Activated T-cell treated with anti-CD3 and anti-CD28 coated beads, Interleukin-2, amount 50 U/mL, for 72 hours (primary cell): ENCODE data around the gene RAB15. TPM values are rescaled to one million over a fixed set of nuclear protein-coding genes. Genes with fewer than 3 reads are reported as not detected.

Experiments
- ATAC-seq, 2 donors: fragments of 150-1000 bp; cut with Tn5 transposase; replicated peaks in 1 of 2; 2 replicates each; pipeline ENCODE4 v1.10.0; 2021; ENCODE audit warnings: moderate library complexity in 2 of 2, mild to moderate bottlenecking in 1 of 2
- DNase-seq, 2 donors: peaks; one replicate each; pipeline ENCODE4 v3.0.0; 2021 to 2022; ENCODE audit warnings: mixed read lengths in 1 of 2
- H3K27ac Mint-ChIP-seq: one replicate; pipeline ENCODE4 v1.8.0; 2022; ENCODE audit warnings: mild to moderate bottlenecking, moderate library complexity, mixed read lengths
- H3K27me3 Mint-ChIP-seq: one replicate; pipeline ENCODE4 v1.8.0; 2022; ENCODE audit warnings: low read depth, mixed read lengths
- H3K36me3 Mint-ChIP-seq, 2 donors: one replicate each; pipeline ENCODE4 v1.8.0; 2022; ENCODE audit warnings: mixed read lengths in 2 of 2, mild to moderate bottlenecking in 1 of 2; ENCODE audit not compliant: insufficient read depth in 2 of 2
- H3K4me1 Mint-ChIP-seq: one replicate; pipeline ENCODE4 v1.8.0; 2022; ENCODE audit warnings: low read depth, mixed read lengths
- H3K4me3 Mint-ChIP-seq, 2 donors: one replicate each; pipeline ENCODE4 v1.8.0; 2022; ENCODE audit warnings: mild to moderate bottlenecking in 2 of 2, mixed read lengths in 2 of 2, moderate library complexity in 2 of 2
- H3K9me3 Mint-ChIP-seq, 2 donors: one replicate each; pipeline ENCODE4 v1.8.0; 2022; ENCODE audit warnings: mixed read lengths in 2 of 2
- total RNA-seq, 2 donors: library from RNA; stranded (reverse); gene quantifications; one replicate each; pipeline ENCODE4 v1.2.3, GENCODE V29; 2022

Gene RAB15
- total RNA-seq, 2 donors from 2014 or later = 4.4 to 6.0 TPM

GRCh38 chr14:64960762-64961276 lies 11.3 kb downstream of the RAB15 start:
- no peak for DNase-seq
- no peaks in the 10 kb centered on the region for H3K27me3 Mint-ChIP-seq
- peaks cover 8% of the 10 kb centered on the region for H3K4me1 Mint-ChIP-seq
- H3K27ac Mint-ChIP-seq = no peak overlapping the region
- ATAC-seq = no peak
- H3K4me3 Mint-ChIP-seq = no peak overlapping the region
- H3K36me3 Mint-ChIP-seq = no peaks in the 10 kb centered on the region
- H3K9me3 Mint-ChIP-seq = no peaks in the 10 kb centered on the region

DNA sequence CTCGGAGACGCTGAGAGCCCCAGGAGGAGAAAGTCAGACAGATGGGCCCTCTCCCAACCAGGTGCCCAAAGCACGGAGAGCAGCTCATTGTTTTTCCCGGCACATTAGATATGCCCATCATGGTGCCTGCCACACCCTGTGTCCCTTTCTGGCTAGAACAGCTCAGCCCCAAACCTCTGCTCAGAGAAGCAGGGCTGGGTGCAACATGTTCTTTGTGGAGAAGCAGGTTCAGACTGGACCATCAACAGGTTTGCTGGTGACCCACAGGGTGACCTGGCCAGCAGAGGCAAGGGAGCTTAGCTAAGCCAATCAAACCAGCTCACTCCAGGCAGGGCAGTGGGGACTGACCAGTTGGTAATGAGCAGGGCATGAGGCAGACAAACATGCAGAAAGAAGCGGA lies 13.4 kb downstream of the RAB15 start:
- Mint-ChIP-seq H3K4me1 (peaks cover 8% of the 10 kb centered on the region), H3K27ac (no peak overlapping the region), H3K27me3 (no peaks in the 10 kb centered on the region), H3K36me3 (no peaks in the 10 kb centered on the region), H3K9me3 (no peaks in the 10 kb centered on the region), H3K4me3 (no peak overlapping the region)
- ATAC-seq (no peak), DNase-seq (no peak)

DNA sequence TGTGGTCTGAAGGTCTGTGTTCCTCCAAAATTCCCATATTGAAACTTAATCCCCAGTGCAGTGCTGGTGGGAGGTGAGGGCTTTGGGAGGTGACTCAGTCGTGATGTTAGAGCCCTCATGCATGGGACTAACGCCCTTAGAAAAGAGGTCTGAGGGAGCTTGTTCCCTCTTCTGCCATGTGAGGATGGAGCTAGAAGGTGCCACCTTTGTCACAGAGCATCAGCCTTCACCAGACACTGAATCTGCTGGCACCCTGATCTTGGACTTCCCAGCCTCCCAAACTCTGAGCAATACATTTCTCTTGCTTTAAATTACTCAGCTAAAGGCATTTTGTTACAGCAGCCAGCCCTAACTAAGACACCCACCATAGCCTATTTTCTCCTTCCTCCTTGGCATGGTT lies 13.9 kb downstream of the RAB15 start:
- H3K4me1 Mint-ChIP-seq = peaks cover 10% of the 10 kb centered on the region
- H3K27ac Mint-ChIP-seq = no peak overlapping the region
- no peak for DNase-seq
- no peaks in the 10 kb centered on the region for H3K27me3 Mint-ChIP-seq
- ATAC-seq = no peak
- no peak overlapping the region for H3K4me3 Mint-ChIP-seq
- H3K36me3 Mint-ChIP-seq = no peaks in the 10 kb centered on the region
- H3K9me3 Mint-ChIP-seq = no peaks in the 10 kb centered on the region

DNA sequence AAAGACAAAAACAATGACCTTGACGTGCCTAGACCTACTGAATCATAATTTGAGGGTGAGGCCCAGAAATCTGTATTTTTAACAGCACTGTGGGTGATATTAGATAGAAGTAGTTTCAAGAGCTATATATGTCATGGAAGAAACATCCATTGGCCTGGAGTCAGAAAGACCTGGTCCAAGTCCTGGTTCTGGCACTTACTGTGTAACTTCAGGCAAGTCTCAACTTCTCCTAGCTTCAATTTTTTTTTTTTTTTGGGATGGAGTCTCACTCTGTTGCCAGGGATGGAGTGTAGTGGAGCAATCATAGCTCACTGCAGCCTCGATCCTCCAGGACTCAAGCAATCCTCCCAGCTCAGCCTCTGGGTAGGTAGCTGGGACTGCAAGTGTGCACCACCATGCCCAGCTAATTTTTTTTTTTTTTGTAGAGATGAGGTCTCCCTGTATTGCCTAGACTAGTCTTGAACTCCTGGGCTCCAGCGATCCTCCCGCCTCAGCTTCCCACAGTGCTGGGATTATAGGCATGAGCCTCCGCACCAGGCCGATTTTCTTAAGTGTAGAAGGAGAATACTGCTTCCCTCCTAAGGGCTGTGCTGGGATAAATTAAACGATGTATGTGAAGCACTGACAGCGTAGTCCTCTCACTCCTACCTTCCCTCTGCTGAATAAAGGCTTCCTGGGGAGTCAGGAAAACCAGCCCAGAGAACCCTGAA lies 15.3 kb downstream of the RAB15 start:
- peaks cover 21% of the 10 kb centered on the region for H3K4me1 Mint-ChIP-seq
- DNase-seq (no peak), ATAC-seq (no peak)
- H3K36me3 Mint-ChIP-seq = no peaks in the 10 kb centered on the region
- H3K9me3 Mint-ChIP-seq = no peaks in the 10 kb centered on the region
- no peak overlapping the region for H3K27ac Mint-ChIP-seq
- no peaks in the 10 kb centered on the region for H3K27me3 Mint-ChIP-seq
- H3K4me3 Mint-ChIP-seq = no peak overlapping the region

DNA sequence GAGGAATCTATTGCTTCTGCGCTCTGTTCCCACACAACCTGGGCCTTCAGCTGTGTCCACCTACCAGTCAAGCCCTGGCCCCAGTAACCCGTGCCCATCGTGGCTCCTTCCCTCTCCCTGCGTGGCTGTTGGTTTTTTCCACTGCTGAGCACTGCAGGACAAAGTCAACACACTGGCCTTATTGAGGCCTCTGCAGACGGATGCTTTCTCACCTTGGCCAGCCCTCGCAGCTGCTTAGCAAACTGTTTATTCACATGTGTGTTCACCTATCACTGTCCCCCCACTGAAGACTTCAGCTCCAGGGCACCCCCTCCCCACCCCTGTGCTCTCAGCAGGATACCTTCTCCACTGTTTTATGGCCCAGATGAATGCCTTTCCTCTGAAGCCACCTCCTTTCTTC lies 16.8 kb downstream of the RAB15 start:
- Mint-ChIP-seq H3K4me1 (peaks cover 18% of the 10 kb centered on the region), H3K4me3 (no peak overlapping the region), H3K27me3 (no peaks in the 10 kb centered on the region), H3K36me3 (no peaks in the 10 kb centered on the region), H3K27ac (no peak overlapping the region), H3K9me3 (no peaks in the 10 kb centered on the region)
- DNase-seq = no peak
- ATAC-seq = no peak

DNA sequence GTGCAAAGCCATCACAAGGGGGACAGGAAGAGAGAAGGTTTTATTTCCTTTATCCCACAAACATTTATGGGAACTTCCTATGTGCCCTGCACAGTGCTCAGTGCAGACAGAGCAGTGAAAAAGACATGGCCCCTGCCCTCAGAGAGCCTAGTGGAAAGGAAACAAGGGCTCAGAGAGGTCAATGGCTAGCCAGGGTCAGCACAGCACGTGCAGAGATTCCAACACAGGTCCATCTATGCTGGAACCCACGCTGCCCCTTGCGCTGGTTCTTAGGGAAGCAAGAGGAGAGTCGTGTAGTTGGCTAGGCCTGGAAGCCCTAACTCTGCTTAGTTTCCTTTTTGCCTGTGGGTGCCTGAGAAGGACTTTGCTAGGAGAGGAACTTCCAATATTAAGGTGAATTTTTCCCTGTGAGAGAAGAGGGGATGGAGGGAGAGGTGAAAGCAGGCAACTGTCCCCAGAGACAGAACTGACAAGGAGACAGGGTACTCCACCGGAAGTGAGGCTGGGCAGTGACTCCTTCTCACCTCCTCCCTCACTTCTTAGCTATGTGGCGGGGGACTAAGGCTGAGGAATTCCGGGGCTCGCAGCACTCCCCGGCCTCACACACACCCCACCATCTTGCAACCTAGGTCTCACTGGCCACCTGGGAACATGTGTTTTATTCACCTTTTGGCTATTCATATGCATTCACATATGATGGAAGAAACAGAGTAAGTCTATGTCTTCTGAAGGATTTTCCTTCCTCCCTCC lies 17.5 kb downstream of the RAB15 start:
- no peak for ATAC-seq
- no peak overlapping the region for H3K4me3 Mint-ChIP-seq

DNA sequence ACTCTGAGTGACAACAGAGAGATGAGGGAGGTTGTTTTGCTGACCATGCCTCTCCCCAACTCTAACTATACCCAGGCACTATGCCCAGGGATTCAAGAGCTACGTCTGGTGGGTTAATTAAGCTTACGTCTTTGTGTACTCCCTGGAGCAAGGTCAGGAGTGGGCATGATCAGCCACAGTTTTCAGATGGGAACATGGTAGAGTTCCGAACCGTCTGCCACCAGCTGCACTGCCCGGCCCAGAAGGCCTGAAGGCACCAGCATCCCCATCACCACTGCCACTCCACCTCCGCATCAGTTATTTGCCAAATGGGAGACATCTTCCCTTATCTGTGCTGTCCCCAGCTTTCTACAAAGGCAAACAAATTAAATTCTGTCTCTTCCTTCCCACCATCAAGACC lies 18.5 kb downstream of the RAB15 start:
- Mint-ChIP-seq H3K4me3 (no peak overlapping the region), H3K27ac (no peak overlapping the region), H3K36me3 (no peaks in the 10 kb centered on the region), H3K27me3 (no peaks in the 10 kb centered on the region), H3K9me3 (no peaks in the 10 kb centered on the region), H3K4me1 (peaks cover 13% of the 10 kb centered on the region)
- DNase-seq (no peak), ATAC-seq (no peak)

More for the DNA sequence above, 17.5 kb downstream of the RAB15 start:
- H3K9me3 Mint-ChIP-seq = no peaks in the 10 kb centered on the region
- H3K4me1 Mint-ChIP-seq = peaks cover 13% of the 10 kb centered on the region
- no peak overlapping the region for H3K27ac Mint-ChIP-seq
- DNase-seq = no peak
- H3K27me3 Mint-ChIP-seq = no peaks in the 10 kb centered on the region
- H3K36me3 Mint-ChIP-seq = no peaks in the 10 kb centered on the region

- Mint-ChIP-seq H3K27me3 (no peaks in the 10 kb centered on the region), H3K36me3 (no peaks in the 10 kb centered on the region), H3K27ac (no peak overlapping the region), H3K4me3 (no peak overlapping the region), H3K9me3 (no peaks in the 10 kb centered on the region), H3K4me1 (peaks cover 13% of the 10 kb centered on the region)
- DNase-seq (no peak), ATAC-seq (no peak)
Measured at GRCh38 chr14:64953310-64953654, 18.9 kb downstream of the RAB15 start.

- no peaks in the 10 kb centered on the region for H3K9me3 Mint-ChIP-seq
- no peaks in the 10 kb centered on the region for H3K27me3 Mint-ChIP-seq
- peak; percentile 57 to 64 for ATAC-seq
- peaks cover 13% of the 10 kb centered on the region for H3K4me1 Mint-ChIP-seq
- DNase-seq = peak in 1 of 2 donors; percentile 10
- no peaks in the 10 kb centered on the region for H3K36me3 Mint-ChIP-seq
- no peak overlapping the region for H3K27ac Mint-ChIP-seq
- no peak overlapping the region for H3K4me3 Mint-ChIP-seq
Measured at GRCh38 chr14:64952598-64953309, 19.4 kb downstream of the RAB15 start.

DNA sequence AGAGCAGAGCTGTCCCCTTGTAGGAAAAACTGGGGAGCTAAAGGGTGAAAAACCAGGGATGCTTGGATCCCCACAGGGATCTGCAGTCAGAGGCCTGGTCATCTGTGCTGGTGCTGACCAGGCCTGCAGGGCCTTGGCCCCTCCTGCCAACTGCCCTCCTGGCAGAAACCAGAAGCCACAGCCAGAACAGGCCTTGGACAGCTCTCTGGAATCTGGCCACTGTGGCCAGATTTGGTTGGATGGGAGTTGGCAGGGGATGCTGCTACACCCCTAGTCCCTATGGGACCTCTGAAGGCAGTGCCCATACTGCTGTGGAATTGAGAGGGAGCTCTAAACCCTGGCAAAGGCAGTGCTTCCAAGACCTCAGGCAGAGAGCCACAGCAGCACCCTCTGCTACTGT lies 20.4 kb downstream of the RAB15 start:
- Mint-ChIP-seq H3K27me3 (no peaks in the 10 kb centered on the region), H3K36me3 (no peaks in the 10 kb centered on the region), H3K4me3 (no peak overlapping the region), H3K4me1 (peaks cover 13% of the 10 kb centered on the region), H3K27ac (no peak overlapping the region), H3K9me3 (no peaks in the 10 kb centered on the region)
- DNase-seq = no peak
- peak in 1 of 2 donors; percentile 17 for ATAC-seq

GRCh38 chr14:64951291-64951690 lies 20.8 kb downstream of the RAB15 start:
- no peak for DNase-seq
- H3K9me3 Mint-ChIP-seq = no peaks in the 10 kb centered on the region
- H3K36me3 Mint-ChIP-seq = no peaks in the 10 kb centered on the region
- ATAC-seq = no peak
- no peak overlapping the region for H3K27ac Mint-ChIP-seq
- H3K4me1 Mint-ChIP-seq = peaks cover 17% of the 10 kb centered on the region
- no peak overlapping the region for H3K4me3 Mint-ChIP-seq
- no peaks in the 10 kb centered on the region for H3K27me3 Mint-ChIP-seq

DNA sequence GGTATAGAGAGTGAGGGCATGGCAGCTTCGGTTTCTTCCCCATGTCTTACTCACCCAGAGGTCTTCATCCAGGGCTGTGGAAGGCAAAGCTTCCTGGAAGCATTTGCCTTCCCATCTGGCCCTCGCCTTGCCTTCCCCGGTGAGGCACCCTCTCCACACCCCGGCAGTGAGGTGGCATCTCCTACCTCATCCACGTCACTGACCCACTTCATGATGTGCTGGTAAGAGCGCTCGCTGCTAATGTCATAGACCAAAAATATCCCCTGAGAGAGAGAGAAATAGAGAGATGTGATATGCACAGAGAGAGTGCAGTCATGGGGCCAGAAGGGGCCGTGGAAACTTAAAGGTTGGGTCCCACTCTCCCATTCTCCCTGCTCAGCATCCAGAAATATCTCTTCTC lies 21.2 kb downstream of the RAB15 start:
- Mint-ChIP-seq H3K36me3 (no peaks in the 10 kb centered on the region), H3K4me3 (no peak overlapping the region), H3K9me3 (no peaks in the 10 kb centered on the region), H3K27ac (no peak overlapping the region), H3K4me1 (peaks cover 21% of the 10 kb centered on the region), H3K27me3 (no peaks in the 10 kb centered on the region)
- ATAC-seq = no peak
- no peak for DNase-seq

GRCh38 chr14:64948612-64949210 lies 23.4 kb downstream of the RAB15 start:
- peaks cover 27% of the 10 kb centered on the region for H3K4me1 Mint-ChIP-seq
- no peak overlapping the region for H3K27ac Mint-ChIP-seq
- H3K27me3 Mint-ChIP-seq = no peaks in the 10 kb centered on the region
- H3K9me3 Mint-ChIP-seq = no peaks in the 10 kb centered on the region
- no peak for DNase-seq
- no peaks in the 10 kb centered on the region for H3K36me3 Mint-ChIP-seq
- no peak overlapping the region for H3K4me3 Mint-ChIP-seq
- no peak for ATAC-seq
